Measurements from ENCODE around the gene LRTM2. TPM values are rescaled to one million over a fixed set of nuclear protein-coding genes. Genes with fewer than 3 reads are reported as not detected.

LRTM2 gene
- total RNA-seq, 2 experiments from 2014 or later: not detected

DNA sequence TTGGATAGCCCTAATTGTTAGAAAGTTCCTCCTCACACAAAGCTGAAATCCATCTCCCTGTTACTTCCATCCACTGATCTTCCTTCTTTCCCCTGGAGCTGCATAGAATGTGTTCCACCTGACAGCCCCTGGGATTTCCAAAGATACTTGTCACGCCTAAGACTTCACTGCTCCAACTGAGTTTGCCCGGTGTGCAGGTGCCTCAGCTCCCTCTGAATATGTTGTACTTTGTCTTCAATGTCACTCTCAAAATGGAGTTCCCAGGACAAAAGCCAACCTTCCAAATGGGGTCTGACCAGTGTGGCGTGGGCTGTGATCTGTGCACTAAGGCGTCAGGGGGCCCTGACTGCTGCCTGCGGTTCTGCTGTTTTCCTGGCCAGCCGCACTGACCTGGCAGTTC is 55.2 kb downstream of the LRTM2 start:
- ChIA-PET POLR2A (no interaction called here), CTCF (no interaction called here)

DNA sequence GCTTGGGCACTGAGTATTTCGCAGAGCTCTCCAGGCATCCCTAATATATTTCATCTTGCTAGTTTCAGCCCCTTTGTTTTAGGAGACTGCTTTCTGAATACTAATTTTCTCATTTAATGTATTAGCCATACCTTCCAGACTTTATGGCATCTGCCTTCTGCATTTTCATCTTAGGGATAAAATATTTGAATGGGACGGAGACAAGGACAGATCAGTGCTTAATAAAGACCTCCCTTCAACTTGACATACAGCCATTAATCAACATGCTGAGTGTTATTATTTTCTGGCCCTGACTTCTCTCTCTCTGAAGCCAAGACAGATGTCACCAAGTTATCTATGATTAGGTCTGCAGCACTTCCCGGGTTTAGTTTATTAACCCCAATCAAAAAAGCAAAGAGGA is 55.7 kb downstream of the LRTM2 start:
- POLR2A ChIA-PET: no interaction called here

GRCh38 chr12:1877169-1877878 is 57.0 kb downstream of the LRTM2 start:
- ChIA-PET CTCF (no interaction called here), POLR2A (no interaction called here)

More for the DNA sequence above, 55.7 kb downstream of the LRTM2 start:
- CTCF ChIA-PET: no interaction called here

- ChIA-PET POLR2A (no interaction called here), CTCF (interaction anchor here (1.4 kb wide), 1 partner anchor 62 kb away, joined by 3 read pairs; no protein-coding TSS in a partner anchor)
These were observed 57.8 kb downstream of the LRTM2 start for GRCh38 chr12:1878214-1878613.

DNA sequence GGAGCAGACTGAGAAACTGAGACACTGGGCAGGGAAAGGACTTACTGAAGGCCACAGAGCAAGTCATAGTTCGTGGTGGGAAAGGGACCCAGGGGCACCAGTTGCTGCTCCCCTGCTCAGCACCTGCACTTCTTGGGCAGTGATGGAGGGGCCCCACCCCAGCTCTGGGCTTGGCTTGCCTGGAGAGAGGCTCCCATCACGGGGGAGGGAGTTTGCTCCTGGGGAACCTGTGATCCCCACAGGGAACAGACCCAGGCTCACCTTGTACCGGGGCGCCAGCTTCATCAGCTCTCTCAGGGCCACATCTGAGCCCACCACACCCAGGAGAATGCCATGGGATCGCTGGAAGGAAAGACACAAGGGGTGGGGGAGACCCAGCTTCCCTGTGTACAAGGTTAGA is 58.3 kb downstream of the LRTM2 start:
- POLR2A ChIA-PET: no interaction called here

DNA sequence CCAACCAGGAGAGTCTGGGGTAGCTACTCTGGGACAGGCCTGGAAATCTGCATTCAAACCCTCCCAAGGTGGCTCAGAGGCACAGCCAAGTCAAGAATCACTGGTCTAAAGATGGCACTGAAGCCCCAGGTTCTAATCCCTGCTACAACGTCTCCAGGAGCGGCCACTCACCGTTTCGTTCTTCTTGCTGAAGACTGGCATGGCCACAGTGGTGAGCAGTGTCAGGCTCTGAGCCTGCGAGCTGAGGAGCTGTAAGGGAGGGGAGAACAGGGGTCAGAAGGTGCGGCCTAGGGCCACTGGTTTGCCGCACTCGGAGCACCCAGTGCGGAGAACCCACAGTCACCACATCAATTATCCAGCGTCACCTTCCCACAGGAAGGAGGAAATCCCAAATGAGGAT is 59.3 kb downstream of the LRTM2 start:
- POLR2A ChIA-PET: no interaction called here
- CTCF ChIA-PET: interaction anchor here (1.4 kb wide), 1 partner anchor 60 kb away, joined by 3 read pairs; no protein-coding TSS in a partner anchor

More for the DNA sequence above, 58.3 kb downstream of the LRTM2 start:
- CTCF ChIA-PET: interaction anchor here (1.4 kb wide), 1 partner anchor 61 kb away, joined by 3 read pairs; no protein-coding TSS in a partner anchor

- ChIA-PET CTCF (no interaction called here), POLR2A (no interaction called here)
These were observed 59.9 kb downstream of the LRTM2 start for GRCh38 chr12:1880153-1880845.

GRCh38 chr12:1880876-1881275 is 60.5 kb downstream of the LRTM2 start:
- POLR2A ChIA-PET: no interaction called here
- CTCF ChIA-PET: no interaction called here

- ChIA-PET POLR2A (no interaction called here), CTCF (no interaction called here)
These were observed 60.9 kb downstream of the LRTM2 start for GRCh38 chr12:1881301-1881700.

DNA sequence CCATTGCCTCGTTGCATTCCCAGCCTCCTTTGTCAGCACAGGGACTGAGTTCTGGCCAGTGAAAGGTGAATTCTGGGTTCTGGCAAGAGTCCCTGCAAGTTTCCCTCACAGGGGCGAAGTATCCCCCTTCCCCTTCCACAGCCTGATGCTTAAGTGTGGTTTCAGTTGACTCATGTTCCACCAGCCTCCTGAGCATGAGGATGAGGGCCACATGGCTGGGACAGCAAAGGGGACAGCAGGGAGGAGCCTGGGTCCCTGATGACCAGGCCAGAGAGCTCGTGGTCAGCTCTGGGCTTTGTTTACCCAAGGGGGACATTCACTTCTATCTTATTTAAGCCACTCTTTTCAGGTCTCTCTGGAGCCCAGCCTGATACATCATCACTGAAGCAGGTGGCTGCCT is 61.6 kb downstream of the LRTM2 start:
- POLR2A ChIA-PET: no interaction called here

DNA sequence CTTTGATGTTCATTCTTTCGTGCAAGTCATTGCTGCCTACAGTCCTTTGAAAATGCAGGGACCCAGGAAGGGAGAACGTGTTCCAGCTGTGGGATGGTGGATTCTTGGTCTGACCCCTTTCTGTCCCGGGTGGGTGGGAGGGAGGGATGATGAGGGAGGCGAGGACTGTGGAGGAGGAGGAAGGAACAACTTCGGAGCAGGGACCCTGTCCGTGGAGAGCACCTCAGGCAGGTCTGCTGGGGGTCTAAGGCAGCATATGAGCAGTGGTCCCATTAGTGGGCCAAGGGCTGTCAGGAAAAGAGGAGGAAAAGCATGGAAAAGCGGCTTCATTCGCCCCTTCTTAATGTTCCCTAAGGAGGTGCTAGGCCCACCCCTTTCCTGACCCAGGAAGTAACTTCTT is 62.0 kb downstream of the LRTM2 start:
- ChIA-PET CTCF (no interaction called here), POLR2A (no interaction called here)

More for the DNA sequence above, 61.6 kb downstream of the LRTM2 start:
- CTCF ChIA-PET: no interaction called here

DNA sequence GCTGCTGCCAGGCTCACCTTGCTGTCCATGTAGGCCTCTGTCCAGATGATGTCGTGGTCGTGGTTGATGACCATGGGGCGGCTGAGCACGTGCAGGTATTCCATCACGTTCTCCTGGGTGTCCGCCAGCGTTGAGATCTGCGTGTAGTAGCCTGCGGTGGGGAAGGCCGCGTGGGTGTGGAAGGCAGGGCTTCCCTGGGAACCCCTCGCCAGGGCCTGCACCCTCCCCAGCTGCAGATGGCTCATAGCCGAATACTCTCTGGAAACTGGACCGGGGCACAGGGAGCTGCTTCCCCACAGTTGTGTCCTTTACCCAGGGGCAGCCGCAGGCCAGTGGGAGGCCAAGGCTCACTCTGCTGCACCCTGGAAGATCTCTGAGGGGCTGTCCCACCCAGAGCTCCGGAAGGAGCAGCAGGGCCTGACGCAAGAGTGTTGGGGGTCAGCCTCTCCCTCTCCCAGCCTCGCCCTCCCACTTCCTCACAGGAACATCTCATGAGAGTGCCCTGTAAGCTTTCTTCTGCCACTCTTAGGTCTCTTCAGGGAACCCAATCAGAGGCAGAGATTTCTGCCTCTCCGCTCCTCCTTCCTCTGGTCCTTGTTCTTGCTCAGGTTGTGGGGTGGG is 62.6 kb downstream of the LRTM2 start:
- ChIA-PET CTCF (no interaction called here), POLR2A (no interaction called here)

- POLR2A ChIA-PET: no interaction called here
- CTCF ChIA-PET: no interaction called here
These were observed 63.1 kb downstream of the LRTM2 start for GRCh38 chr12:1883513-1883912.

GRCh38 chr12:1884651-1885050 is 64.3 kb downstream of the LRTM2 start:
- ChIA-PET POLR2A (no interaction called here), CTCF (no interaction called here)

DNA sequence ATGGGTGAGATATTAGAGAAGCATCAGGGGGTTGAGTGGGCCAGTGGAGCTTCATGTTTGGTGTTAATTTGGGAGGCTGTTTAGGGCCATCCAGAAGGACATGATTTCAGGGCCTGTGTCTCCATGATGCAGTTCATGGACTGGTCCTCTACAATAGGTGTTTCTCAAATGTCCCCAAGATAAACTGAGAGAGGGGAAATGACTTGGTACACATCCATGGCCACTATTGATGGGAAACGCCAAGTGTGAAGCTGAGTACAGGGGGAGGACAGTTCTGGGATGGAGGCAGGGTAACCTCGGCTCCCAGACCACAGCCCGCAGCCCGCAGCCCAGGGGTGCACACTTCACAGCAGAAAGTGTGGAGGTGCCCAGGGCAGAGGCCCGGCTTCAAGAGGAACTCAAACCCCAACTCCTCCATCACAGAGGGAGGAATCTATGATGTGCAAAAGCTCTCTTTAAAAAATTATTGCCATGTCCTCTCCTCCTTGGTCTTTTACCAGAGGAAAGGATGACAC is 64.8 kb downstream of the LRTM2 start:
- ChIA-PET POLR2A (no interaction called here), CTCF (no interaction called here)

DNA sequence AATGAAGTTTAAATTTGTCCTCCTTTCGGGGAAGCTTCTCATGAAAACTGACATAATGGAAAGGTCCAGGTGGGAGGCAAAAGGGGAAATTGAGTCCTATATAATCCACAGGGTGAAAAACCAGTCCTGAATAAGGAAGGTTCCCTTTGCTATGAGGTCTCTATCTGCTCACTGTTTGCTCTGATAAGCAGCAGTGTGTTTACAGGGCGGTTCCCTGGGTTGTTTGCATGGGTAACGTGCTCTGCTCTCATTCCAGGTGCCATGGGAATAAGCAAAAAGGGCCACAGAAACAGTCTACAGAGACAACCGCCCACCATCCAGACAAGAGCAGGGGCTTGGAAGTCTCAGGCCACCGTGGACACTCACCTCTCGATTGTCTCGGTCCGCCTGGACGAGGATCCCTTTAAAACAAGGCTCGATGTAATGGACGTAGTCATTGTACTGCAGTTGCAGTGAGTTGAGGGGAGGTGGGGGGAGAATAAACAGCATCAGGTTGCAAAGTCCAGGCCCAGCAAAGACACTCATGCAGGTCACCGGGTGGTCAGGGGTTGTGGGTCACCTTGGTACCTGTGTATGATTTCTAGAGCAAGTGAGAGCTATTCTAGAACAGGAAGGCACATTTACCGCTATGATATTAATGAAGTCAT is 65.4 kb downstream of the LRTM2 start:
- ChIA-PET POLR2A (no interaction called here), CTCF (no interaction called here)

Other genes starting within 250 kb of the LRTM2 start
- 10 to 100 TPM; 21.4 to 21.8 TPM for gene FBXL14, start 226.0 kb upstream of the LRTM2 start, total RNA-seq
- not detected for gene WNT5B, start 191.3 kb upstream of the LRTM2 start, total RNA-seq
- 10 to 100 TPM; 66.4 to 68.8 TPM for gene ADIPOR2, start 129.5 kb upstream of the LRTM2 start, total RNA-seq
- gene CACNA2D4, start 98.1 kb downstream of the LRTM2 start, total RNA-seq: 1 to 10 TPM; 4.1 to 6.2 TPM
- 10 to 100 TPM; 12.2 to 13.5 TPM for gene DCP1B, start 183.9 kb downstream of the LRTM2 start, total RNA-seq
- gene CACNA1C, start 232.4 kb downstream of the LRTM2 start, total RNA-seq: under 1 TPM; 0.04 TPM